Measurements from ENCODE around the gene LTBP1.
"Not testable (repeated sequence)": the region's sequence is repeated elsewhere in the genome, so short reads cannot be mapped to it uniquely, and the experiment has no call there.

LTBP1 gene

GRCh38 chr2:33051586-33052360 lies 105.0 kb downstream of the LTBP1 start:
- peak; percentile 66 for DNase-seq

- DNase-seq, result no peak
Measured at GRCh38 chr2:33052361-33052735, 105.6 kb downstream of the LTBP1 start.

- DNase-seq, result not testable (repeated sequence)
Measured at GRCh38 chr2:33052795-33053194, 106.0 kb downstream of the LTBP1 start.

- DNase-seq, result no peak
Measured at GRCh38 chr2:33056170-33056569, 109.4 kb downstream of the LTBP1 start.

GRCh38 chr2:33057307-33058028 lies 110.7 kb downstream of the LTBP1 start:
- DNase-seq, result not testable (repeated sequence)

GRCh38 chr2:33058716-33059470 lies 112.1 kb downstream of the LTBP1 start:
- no peak for DNase-seq

GRCh38 chr2:33059471-33060156 lies 112.9 kb downstream of the LTBP1 start:
- DNase-seq, result peak; percentile 11

- no peak for DNase-seq
Measured at GRCh38 chr2:33060405-33060804, 113.7 kb downstream of the LTBP1 start.

- peak; percentile 33 for DNase-seq
Measured at GRCh38 chr2:33062665-33063250, 116.0 kb downstream of the LTBP1 start.

- DNase-seq, result no peak
Measured at GRCh38 chr2:33064349-33064801, 117.6 kb downstream of the LTBP1 start.

GRCh38 chr2:33067598-33067997 lies 120.8 kb downstream of the LTBP1 start:
- DNase-seq, result no peak

- DNase-seq, result peak; percentile 90
Measured at GRCh38 chr2:33068261-33068660, 121.5 kb downstream of the LTBP1 start.

- peak; percentile 98 for DNase-seq
Measured at GRCh38 chr2:33069894-33070651, 123.3 kb downstream of the LTBP1 start.

GRCh38 chr2:33071591-33071990 lies 124.8 kb downstream of the LTBP1 start:
- no peak for DNase-seq

GRCh38 chr2:33072614-33073013 lies 125.9 kb downstream of the LTBP1 start:
- no peak for DNase-seq

GRCh38 chr2:33073018-33073417 lies 126.3 kb downstream of the LTBP1 start:
- DNase-seq, result no peak

- no peak for DNase-seq
Measured at GRCh38 chr2:33074197-33074596, 127.4 kb downstream of the LTBP1 start.

- DNase-seq, result no peak
Measured at GRCh38 chr2:33077311-33077710, 130.6 kb downstream of the LTBP1 start.

GRCh38 chr2:33077844-33078243 lies 131.1 kb downstream of the LTBP1 start:
- DNase-seq, result no peak

GRCh38 chr2:33081691-33082090 lies 134.9 kb downstream of the LTBP1 start:
- no peak for DNase-seq

- DNase-seq, result no peak
Measured at GRCh38 chr2:33083699-33084387, 137.1 kb downstream of the LTBP1 start.
